Colon (tissue), 2 donors: ENCODE data around the gene CTSS.
"Not testable (repeated sequence)": the region's sequence is repeated elsewhere in the genome, so short reads cannot be mapped to it uniquely, and the experiment has no call there.

Experiments
- FAIRE-seq: peaks from 2 replicates; lab custom pipeline; 2012; peaks lifted over from hg19 to GRCh38; lab: Jason Lieb, UNC
- donor health status: control.
- donor health status: control.

The CTSS gene

GRCh38 chr1:150775276-150775675 is 9.7 kb upstream of the CTSS start:
- no peak for FAIRE-seq

DNA sequence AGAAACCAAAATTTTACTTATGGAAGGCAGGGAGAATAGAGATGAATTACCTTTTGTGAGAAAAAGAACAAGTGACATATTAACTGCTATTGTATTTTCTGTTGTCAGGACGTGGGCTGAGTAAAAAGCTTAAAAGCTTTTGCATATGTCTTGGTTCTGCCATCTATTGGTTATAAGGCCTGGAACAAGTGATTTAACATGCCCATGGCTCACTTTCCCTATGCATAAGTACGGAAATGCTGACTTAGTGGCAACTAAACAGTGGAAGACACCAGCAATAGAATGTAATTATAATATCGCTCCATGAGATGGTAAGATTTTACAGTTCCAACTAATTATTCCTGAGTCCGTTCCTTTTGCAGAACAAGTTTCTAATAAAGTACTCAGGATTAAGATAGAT is 6.7 kb upstream of the CTSS start:
- FAIRE-seq = no peak

DNA sequence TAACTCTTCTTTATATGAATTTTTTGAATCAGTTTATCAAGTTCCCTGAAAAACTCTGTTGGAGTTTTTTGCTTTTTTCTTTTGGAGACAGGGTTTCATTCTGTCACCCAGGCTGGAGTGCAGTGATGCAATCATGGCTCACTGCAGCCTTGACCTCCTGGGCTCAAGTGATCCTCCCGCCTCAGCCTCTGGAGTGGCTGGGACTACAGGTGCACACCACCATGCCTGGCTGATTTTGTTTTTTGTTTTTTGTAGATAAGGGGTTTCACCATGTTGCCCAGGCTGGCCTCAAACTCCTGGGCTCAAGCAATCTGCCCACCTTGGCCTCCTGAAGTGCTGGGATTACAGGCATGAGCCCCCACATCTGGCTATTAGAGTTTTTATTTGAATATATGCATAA is 2.1 kb upstream of the CTSS start:
- not testable (repeated sequence) for FAIRE-seq

DNA sequence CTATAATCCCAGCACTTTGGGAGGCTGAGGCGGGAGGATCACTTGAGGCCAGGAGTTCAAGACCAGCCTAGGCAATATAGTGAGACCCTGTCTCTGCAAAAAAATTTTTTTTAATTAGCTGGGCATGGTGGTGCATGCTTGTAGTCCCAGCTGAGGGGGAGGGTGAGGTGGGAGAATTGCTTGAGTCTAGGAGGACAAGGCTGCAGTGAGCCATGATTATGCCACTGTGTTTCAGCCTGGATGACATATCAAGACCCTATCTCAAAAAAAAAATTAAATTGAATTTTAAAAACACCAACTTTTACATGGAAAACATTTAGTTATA is 361 bp upstream of the CTSS start:
- not testable (repeated sequence) for FAIRE-seq

DNA sequence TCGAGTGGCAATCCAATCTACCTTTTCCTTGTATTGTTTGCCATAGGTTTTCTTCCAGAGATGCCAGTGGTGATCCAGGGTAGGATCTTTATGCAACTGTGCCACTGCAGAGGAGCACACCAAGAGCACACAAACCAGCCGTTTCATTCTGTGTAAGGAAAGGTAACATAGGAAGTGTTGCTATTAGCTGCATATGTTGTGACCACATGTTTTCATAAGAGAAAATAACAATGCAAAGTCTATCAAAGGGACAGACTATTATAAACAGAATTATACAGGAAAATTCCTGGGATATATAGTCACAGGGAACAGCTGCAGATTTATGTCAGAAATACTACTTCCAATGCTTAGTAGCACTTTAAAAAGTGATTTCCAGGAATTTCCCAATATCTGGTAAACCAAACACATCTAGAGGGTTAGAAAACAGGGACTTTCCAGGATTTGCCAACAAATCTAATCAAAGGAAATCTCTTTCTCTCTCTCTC is 919 bp downstream of the CTSS start:
- no peak for FAIRE-seq

- no peak for FAIRE-seq
Measured at GRCh38 chr1:150763018-150763417, 2.6 kb downstream of the CTSS start.

GRCh38 chr1:150762552-150762951 is 3.0 kb downstream of the CTSS start:
- no peak for FAIRE-seq

- FAIRE-seq = no peak
Measured at GRCh38 chr1:150761801-150762200, 3.8 kb downstream of the CTSS start.

DNA sequence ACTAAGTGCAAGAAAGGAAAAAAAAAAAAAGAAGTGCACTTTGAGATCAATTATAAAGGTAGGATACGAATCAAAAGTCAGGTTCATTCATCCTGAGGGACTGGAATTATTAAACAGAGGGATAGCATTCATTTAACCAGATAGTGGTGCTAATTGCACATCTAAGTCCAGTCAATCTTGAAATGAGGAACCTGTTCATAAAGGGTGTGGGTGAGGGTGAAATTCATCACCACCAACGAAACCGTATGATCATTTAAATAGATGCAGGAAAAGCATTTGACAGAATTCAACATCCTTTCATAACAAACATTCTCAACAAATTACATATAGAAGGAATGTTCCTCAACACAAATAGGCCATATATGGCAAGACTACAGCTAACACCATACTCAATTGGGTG is 5.6 kb downstream of the CTSS start:
- FAIRE-seq = no peak

- peak; percentile 49 for FAIRE-seq
Measured at GRCh38 chr1:150753416-150753815, 12.2 kb downstream of the CTSS start.

DNA sequence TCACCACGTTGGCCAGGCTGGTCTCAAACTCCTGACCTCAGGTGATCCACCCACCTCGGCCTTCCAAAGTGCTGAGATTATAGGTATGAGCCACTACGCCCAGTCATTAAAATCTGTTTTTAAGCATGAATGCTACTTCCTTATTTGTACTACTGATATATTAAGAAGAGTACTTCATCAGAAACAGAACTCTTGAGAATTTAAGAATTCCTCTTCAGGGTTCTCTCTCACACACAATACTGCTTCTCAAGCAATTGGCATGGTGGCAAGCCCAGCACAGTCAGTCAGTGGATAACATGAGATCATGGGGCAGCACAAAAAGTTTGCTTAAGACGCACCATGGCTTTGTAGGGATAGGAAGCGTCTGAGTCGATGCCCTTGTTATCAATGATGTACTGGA is 14.1 kb downstream of the CTSS start:
- no peak for FAIRE-seq

DNA sequence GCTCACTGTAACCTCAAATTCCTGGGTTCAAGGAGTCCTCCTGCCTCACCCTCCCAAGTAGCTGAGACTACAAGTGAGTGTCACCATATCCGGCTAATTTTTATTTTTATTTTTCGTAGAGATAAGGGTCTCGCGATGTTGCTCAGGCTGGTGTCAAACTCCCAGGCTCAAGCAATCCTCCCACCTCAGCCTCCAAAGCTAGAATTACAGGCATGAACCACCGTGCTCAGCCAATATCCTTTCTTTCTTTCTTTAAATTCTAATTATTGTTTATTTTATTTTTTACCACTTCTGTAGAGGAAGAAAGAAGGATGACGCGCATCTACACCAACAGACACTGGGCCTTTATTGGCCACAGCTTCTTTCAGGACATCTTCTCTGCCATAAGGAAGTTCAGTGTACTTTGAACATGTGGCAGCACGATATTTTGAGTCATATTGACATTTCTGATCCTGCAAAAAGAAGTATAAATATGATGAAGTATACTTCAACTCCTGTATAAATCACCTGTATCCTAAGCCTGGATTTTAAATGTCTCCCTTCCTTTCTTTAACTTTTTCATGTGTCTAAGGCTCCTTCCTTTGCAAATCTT is 15.8 kb downstream of the CTSS start:
- no peak for FAIRE-seq

DNA sequence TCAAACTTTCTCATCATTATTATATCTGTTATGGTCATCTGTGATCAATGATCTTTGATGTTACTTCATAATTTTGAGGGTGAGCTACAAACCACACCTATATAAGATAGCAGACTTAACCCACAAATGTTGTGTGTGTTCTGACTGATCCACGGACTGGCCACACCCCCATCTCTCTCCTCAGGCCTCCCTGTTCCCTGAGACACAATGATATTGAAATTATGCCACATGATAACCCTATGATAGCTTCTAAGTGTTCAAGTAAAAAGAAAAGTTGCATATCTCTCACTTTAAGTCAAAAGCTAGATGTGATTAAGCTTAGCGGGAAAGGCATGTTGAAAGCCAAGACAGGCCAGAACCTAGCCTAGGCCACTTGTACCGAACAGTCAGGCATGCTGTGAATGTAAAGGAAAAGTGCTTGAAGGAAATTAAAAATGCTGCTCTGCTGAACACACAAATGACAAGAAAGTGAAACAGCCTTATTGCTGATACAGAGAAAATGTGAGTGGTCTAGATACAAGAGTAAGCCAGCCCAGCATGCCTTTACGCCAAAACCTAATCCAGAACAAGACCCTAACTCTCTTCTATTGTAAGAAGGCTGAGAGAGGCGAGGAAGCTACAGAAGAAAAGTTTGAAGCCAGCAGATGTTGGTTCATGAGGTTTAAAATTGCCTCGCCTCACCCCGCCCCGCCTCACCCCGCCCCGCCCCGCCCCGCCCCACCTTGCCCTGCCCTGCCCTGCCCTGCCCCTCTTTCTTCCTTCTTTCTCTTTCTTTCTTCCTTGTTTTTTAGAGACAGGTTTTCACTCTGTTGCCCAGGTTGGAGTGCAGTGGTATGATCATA is 16.5 kb downstream of the CTSS start:
- no peak for FAIRE-seq

GRCh38 chr1:150730130-150730721 is 35.4 kb downstream of the CTSS start:
- no peak for FAIRE-seq

DNA sequence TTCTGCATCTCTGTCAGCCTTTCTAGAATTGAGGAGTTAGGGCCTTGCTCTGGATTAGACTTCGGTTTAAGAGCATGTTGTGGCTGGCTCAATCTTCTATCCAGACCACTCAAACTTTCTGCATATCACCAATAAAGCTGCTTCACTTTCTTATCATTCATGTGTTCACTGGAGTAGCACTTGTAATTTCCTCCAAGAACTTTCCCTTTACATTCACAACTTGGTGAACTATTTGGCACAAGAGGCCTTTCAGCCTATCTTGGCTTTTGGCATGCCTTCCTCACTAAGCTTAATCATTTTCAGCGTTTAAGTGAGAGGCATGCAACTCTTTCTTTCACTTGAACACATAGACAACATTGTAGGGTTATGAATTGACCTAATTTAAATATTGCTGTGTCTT is 41.2 kb downstream of the CTSS start:
- no peak for FAIRE-seq

DNA sequence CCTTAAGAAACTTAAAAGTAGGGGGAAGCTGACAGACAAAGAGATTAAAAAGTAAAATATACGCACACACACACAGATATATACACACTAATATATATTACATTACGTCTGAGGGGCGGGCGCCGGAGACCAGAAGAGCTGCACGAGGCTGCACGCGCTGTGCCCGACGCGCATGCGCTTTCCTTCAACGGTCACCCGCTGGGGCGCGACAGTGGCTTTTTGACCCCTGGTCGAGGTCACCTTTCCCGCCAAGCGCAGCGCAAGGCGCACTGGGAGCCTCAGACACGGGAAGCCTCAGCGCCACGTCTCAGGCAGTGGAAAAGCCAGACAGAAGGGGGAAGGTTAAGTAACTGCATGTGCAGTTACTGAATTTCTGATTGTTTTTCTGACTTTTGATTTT is 44.9 kb downstream of the CTSS start, which contains the start of gene HORMAD1:
TSS of gene HORMAD1 (minus strand) at position 193 of the 400 bp plus-strand sequence. CDS start 1,390 bp downstream, outside the sequence.
- FAIRE-seq = no peak

DNA sequence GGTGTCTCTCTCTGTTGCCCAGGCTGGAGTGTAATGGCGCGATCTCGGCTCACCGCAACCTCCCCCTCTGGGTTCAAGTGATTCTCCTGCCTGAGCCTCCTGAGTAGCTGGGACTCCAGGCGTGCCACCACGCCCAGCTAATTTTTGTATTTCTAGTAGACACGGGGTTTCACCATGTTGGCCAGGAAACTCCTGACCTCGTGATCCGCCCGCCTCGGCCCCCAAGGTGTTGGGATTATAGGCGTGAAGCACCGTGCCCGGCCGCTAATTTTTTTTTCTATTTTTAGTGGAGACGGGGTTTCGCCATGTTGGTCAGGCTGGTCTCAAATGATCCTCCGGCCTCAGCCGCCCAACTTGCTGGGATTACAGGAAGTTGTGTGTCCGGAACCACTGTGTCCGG is 45.5 kb downstream of the CTSS start:
- no peak for FAIRE-seq

DNA sequence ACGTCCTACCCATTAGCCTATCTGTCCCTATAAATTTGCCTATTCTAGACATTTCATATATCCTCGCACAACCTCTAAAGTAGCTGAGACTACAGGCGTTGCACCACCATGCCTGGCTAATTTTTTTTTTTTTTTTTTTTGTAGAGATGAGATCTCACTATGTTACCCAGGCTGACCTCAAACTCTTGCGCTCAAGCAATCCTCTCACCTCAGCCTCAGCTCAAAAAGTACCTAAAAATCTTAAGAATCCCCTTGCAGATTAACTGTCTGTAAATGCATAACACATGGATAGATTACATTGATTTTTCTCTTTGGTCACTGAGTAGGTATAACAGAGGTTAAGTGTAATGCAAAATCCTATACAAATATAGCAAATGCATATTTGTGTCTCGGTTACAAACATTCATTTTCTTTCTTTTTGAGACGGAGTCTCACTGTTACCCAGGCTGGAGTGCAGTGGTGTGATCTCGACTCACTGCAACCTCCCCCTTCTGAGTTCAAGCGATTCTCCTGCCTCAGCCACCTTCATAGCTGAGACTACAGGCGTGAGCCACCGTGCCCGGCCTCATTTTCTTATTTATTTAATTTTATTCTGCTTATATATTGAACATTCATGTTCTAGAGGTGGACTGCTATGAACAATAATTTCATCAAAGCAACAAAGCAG is 47.2 kb downstream of the CTSS start:
- no peak for FAIRE-seq

GRCh38 chr1:150709031-150709430 is 56.5 kb downstream of the CTSS start:
- not testable (repeated sequence) for FAIRE-seq

DNA sequence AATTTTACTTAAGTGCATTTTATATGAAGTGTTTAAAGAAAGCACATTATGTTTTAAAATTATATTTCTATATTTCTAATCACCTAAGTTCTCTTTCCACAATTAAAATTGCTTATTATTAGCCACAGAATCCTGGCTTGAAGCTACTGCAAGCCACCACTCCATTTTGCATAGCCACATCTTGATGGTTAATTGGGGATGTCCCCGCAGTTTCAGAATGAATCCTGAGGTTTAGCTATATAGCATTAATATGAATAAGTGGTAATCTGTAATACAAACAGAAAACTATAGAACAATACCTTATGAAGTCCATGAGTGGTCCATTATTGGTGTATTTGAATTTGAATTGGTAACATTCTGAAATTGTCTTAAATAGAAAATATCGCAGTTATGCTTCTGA is 57.0 kb downstream of the CTSS start:
- no peak for FAIRE-seq

- no peak for FAIRE-seq
Measured at GRCh38 chr1:150706091-150706490, 59.5 kb downstream of the CTSS start.

GRCh38 chr1:150703427-150703826 is 62.2 kb downstream of the CTSS start:
- FAIRE-seq = no peak
